CD4-positive, alpha-beta T cell treated with Interleukin-1 beta for 1 hour (primary cell): ENCODE results near the gene PADI1.

ENCODE experiments used
- DNase-seq, 2 donors: peaks; one replicate each; pipeline ENCODE4 v3.0.0-alpha.2; 2020 to 2022

PADI1 gene

DNA sequence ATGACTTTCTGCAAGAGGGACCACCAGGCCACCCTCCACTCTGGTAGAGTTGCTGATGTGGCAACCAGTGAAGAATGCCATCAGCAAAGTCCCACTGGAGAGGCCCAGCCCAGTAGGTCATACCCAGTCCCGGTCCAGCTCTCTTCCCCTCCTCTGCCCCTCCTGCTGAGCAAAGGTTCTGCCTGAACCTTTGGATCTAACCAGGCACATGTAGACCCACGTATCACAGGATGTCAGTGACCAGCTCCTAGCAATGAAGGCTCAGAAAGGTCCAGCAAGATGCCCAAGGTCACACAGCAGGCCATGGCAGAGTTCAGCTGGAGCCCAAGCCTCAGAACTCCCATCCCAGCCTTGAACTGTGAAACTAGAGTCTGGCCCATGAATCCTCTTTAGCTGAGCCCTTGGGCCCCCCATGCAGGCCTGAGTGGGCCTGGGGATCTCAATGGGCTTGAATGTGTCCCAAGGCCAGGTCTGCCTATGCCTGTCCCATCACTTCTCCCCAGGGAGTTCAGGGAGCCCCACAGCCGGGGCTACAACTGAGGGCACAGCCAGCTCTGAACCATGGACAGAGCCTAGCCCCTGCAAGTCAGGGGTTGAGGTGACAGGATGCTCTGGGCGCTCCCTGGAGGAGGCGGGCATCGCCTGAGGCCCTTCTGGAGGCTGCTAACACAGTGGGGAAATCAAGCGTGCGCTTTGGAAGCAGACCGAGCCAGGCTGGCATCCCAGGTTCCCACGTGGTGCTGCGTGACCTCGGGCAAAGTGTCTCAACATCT is 21.4 kb upstream of the PADI1 start:
- DNase-seq: no peak

DNA sequence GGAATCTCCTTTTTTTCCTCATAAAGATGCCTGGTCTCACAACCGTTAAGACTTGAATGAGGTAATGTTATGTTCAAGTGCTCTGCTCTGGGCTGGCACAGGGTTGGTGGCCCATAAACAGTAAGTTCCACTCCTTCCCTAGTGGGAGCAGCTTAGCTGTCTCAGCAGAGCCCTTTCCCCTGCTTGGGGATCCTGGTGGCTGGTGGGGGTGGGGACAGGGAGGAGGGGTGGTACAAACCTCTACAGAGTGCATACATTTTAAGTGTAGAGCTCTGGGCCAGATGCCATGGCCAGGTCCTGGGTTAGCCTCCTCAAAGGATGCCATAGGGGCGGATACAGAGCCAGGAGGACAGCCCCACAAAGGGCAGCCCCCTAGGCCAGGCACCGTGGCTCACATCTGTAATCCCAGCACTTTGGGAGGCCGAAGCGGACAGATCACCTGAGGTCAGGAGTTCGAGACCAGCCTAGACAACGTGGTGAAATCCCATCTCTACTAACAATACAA is 20.7 kb upstream of the PADI1 start:
- DNase-seq: no peak

DNA sequence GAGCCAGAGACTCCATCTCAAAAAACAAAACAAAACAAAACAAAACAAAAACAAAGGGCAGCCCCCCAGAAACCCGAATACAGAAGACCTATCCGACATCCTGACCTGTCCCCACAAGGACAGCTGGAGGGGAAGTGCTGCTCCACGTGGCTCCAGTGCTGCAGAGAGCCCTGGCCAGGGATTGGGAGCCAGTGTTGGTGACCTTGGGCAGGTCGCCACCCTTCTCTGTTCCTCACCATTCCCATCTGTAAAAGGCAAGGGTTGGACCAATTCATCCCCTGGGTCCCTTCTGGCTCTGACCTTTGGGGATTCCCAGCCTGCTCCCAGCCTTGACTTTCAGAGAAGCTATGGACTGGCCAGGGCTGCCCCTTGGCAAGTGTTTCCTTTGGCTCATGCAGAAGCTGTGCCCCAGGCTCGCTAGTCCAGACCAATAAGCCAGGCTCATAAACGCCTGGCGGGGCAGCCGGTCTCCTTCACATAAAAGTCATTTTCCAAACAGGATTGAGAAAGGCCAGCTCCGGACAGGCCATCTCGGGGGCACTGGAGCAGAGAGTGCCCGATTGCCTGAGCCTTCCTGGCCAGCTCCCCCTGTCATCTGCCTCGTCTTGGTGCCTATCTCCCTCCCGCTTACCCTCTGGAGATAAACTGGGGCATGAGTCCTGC is 20.0 kb upstream of the PADI1 start:
- no peak for DNase-seq

DNA sequence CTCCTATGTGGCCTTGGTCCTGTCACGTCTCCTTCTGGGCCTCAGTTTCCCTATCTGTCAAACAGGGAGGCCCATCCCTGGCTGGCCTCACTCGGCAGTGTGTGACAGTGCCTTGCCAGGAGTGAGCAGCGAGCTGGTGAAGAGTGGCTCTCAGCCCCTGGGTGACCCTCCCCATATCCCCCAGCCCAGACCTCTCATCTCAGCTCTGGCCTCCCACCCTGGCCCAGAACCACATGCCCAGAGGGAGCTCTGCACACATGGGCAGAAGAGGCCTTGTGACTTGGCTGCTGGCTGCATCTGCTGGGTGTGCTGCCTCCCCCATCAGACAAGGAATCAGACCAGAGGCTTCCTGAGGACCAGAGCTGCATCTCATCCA is 19.5 kb upstream of the PADI1 start:
- DNase-seq: no peak

DNA sequence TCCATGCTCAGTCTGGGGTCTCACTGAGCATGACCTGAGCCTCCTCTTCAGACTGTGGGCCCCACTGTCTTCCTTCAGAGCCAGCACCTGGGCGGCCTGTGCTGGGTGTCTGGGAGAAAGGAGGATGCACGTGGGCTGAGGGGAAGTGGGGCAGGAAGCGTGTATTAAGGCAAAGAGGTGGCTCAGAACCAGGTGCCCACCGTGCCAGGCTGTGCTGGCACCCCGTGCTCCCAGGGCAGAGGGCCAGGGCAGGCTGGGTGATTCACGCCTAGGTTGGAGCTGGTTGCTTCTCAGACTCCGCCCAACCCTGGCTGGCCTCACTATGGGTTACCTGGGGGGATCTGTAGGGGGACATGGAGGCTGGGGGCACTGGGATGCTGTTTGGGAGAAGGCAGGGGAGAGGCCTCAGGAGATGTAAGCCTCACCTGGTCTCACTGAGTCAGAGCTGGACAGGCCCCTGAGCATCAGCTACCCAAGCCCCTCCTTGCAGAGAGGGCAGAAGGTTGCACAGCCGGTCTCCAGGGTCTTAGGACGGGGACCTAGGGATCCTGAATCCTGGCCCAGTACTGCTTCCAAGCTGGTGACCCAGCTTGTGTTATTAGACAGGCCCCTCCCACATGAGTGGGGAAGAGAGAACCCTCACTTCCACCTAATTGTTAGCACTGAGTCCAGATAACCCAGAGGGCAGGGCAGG is 18.6 kb upstream of the PADI1 start:
- no peak for DNase-seq

DNA sequence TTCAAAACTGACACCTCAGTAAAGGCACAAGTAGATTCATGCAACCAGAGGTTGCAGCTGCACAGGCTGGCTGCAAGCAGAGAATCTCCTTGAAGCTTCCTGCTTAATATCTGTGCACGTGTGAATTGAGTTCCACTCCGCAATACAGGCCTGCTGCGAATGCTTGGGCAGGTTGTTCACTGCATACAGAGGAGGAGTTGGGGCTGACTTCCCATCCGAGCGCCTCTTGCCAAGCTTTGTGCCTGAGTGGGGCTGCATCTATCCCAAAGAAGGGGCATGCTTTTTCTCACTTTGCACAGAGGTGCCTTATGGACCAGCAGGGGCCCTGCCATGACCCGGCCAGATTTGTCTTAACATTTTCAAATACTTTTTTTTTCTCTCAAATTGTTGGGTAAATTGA is 17.9 kb upstream of the PADI1 start:
- DNase-seq: no peak

DNA sequence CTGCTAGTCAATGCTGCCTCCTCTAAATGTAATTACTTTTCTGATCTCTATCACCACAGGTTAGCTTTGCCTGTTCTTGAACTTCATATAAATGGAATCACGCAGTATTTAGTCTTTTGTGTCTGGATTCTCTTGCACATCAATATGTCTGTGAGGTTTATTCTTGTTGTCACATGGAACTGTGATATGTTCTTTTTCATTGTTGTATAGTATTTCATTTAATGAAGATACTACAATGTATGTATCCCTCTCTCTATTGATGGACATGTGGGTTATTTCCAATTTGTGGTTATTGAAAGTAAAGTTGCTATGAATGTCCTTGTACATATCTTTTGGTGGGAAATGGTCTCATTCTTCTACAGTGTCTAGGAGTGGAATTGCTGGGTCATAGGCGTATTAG is 16.7 kb upstream of the PADI1 start:
- DNase-seq: no peak

DNA sequence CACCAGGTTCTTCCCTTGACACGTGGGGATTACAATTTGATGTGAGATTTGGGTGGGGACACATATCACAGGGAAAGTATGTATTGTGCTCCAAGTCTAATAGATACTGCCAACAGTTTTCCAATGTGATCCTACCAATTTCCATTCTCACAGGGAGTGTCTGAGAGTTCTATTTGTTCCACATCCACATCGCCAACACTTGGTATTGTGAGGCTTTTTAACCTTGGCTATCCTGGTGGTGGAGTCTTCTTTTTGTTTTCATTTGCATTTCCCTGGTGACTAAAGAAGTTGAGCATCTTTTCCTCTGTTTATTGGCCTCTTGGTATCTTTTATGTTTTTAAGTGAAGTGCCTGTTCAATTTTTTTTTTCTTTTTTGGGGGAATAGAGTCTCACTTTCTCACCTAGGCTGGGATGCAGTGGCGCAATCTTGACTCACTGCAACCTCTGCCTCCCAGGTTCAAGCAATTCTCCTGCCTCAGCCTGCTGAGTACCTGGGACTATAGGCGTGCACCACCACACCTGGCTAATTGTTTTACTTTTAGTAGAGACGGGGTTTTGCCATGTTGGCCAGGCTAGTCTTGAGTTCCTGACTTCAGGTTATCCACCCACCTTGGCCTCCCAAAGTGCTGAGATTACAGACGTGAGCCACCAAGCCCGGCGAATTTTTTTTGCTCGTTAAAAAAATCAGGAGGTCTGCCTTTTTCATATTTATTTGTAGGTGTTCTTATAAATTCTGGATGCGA is 15.9 kb upstream of the PADI1 start:
- no peak for DNase-seq

DNA sequence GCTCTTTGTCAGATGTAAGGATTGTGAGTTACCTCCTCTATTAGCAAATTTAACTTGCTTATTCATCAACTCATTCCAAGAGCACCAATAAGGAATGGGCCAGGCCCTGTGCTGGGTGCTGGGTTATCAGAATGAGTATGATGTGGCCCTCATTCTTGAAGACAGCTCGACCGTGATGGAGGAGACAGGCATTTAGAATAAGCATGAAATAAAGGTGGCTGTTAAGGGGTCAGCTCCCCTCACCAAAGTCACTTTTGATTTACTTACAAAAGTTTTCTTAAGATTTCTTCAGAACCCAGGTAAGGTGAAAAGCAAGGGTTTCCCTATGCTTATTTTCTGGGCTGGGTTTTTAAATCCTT is 15.3 kb upstream of the PADI1 start:
- no peak for DNase-seq

DNA sequence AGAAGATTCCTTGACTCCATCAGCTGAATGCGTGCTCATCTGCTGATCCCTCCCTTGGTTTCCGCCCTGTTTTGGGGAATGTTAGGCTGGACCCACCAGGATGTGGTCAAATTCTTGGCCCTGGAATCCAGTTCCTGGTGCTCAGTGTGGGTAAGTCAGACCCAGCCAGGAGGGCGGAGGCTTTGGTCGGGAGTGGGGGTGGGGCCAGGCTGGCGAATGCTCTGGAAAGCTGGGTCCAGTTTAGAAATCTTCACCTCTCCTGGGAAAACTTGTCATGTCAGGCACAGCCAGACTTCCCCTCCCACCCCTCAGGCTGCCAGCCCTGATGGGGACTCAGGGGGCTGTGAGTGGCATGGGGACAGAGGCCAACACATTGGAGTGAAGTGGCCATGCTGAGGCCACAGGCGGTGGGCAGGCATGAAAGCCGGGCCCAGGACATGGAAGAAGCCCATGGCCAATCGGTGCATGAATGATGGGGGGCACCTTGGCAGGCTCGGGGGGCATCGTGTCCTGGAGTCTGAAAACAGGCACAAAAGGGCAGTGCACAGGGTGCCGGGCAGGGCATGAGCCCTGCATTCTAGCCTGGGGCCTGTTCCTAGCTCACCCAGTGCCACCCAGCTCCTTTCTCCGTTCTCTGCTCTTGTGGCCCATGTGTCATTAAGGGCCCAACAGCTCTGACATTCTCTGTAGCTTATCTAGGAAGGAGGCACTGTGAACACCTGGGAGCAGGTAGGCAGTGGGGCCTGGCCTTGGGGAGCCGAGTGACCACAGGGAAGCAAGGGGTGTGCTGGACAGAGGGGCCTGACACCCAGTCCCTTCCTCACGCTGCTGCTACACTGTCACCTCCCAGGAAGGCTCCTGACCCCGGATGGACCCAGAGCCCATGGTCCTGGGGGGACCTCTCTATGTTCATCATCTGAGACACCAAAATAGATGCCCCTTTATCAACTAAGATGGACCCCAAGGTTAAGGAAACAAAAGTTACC is 14.6 kb upstream of the PADI1 start:
- no peak for DNase-seq

DNA sequence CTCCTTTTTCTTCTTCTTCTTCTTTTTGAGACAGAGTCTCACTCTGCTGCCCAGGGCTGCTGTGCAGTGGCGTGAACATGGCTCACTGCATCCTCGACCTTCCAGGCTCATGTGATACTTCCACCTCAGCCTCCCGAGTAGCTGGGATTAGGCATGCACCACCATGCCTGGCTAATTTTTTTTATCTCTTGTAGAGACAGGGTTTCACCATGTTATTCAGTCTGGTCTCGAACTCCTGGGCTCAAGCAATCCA is 13.0 kb upstream of the PADI1 start:
- DNase-seq: no peak

DNA sequence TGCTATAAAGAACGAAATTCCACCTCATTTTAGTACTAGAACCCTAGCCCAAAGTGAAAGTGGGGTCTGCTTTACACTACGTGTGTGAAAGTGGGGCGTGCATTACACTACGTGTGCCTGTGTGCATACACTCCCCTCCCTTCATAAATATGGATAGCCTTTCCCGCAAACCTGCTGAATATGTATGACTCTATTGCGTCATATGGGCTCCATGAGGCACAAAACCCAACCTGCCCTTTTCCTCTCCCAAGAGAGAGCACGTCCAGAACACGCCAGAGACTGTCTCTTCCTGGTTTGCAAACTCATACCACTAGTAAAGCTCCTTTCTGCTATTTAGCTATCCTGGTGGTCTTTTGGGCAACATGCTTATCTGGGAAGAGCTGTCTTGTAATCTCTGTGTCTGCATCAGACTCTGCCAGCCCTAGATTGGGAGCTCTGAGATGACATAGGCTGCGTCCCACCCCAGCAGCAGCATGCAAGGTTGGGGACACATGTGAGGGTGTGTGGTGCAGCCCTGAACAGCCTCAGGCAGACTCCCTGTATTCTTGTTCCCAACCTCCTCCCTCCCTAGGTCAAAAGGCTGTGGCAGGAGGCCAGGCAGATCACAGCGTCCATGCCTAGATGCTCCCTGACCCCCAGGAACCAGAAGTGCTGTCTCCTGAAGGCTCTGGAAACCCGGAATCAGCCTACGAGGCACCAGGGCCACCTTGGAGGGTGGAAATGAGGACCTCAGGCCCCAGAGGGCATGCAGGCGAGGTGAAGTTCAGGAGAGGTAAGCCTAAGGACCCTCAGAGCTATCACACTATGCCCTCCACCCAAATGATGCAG is 12.3 kb upstream of the PADI1 start:
- DNase-seq: no peak

DNA sequence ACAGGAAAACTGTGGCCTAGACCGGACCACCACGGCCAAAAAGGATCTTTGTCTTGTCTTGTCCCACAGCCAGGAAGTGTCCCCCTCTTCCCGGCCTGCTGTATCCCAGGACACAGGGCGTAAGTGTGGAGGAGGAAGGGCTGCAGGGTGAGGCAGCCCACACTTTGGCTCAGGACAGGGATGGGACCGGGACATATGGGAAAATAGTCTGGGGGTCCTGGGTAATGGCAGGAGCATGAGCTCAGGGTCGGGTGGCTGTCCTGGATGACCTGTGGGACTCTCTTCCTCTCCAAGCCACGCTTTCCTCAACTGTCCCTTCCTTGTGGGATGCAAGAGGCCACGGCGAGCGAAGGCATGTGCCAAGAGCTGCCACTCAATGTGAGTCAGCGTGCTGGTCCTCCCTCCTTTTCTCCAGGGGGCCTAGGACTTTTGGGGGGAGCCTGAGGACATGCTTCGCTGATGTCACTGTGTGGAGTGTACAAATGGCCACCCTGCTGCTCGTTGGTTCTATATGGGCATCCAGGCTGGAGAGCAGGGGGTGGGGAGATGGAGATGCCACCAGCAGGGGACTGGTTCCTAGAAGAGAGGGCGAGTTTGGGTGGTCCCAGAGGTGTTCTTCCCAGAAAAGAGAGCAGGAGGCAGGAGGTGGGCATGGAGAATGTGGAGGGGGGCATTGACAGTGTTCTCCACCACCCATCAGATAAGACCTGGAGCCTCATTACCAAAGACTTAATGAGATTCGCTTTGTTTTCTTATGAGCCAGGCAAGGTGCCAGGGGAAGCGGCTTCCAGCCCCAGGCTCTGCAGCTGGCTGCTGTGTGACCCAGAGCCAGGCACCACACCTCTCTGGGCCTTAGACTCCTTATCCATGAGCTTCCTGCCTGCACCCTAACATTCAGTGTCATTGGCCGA is 11.5 kb upstream of the PADI1 start:
- no peak for DNase-seq

DNA sequence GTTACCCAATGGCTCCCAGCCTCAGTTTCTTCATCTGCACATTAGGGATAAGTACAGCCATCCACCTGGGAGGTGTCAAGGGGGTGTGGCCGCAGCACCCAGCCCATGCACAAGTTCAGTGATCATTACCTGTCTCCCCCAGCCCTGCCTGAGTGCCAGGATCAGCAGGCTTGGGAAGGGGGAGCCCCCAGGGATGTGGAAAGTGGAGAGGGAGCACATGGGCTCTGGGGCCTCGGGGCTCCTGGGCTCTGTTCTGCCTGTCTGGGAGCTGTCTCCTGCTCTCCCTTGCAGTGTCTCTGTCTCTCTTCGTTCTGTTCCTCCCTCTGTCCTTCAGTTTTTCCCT is 10.8 kb upstream of the PADI1 start:
- no peak for DNase-seq

DNA sequence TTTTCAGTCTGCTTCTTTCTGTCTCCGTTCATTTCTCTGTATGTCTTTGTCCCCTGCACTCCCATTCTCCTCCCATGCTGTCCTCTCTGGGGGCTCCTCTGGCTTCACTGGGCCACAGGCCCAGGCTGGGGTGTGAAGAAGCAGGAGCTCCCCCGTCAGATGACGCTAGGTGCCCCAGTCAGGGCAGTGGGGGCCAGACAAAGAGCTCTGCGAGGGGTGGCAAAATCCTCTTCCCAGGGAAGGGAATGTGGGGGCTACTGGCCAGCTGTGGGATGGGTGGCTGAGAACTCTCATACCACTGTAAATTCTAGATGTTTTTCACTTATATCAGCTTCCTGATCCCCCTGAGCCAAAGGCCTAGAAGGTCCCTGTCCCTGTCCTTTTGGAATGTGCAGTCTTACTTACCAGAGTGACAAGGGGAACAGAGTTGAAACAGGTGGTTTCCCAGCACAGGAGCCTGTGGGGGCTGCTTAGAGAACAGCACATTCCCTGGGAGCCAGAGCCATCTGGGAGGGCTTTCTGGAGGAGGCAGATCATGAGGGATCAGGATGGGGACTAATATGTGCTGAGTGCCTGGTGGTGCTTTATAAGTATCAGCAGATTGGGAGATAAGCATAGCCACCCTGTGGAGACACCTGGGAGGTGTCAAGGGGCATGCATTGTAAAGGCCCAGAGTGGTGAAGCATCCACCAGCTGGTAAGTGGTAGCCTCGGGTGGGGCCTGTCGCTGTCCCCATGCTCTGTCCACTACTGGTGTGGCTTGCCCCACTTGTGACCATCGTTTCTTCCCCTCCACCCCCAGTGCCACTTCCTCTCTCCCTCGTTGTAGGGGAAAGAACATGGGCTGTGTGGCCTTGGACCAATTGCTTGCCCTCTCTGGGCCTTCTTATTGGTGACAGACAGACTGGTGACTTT is 10.1 kb upstream of the PADI1 start:
- no peak for DNase-seq

DNA sequence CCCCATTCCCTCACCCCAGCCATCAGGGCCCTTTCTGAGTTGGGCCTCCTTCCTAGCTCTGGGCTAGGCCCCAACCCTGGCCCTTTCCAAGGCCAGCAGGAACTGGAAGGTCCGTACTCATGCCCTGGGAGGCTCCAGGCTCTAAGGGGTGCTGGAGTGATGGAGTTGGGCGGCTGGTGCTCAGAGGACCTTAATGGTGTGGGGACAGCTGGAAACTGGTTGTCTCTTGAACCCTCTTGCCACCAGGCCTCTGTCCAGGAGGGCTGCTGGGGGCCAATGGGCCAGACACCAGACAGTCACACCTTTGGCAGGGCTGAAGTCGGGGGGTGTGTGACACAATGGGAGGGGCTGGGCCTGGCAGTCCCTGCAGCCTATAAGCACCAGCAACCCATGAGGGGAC is 9.2 kb upstream of the PADI1 start:
- no peak for DNase-seq

DNA sequence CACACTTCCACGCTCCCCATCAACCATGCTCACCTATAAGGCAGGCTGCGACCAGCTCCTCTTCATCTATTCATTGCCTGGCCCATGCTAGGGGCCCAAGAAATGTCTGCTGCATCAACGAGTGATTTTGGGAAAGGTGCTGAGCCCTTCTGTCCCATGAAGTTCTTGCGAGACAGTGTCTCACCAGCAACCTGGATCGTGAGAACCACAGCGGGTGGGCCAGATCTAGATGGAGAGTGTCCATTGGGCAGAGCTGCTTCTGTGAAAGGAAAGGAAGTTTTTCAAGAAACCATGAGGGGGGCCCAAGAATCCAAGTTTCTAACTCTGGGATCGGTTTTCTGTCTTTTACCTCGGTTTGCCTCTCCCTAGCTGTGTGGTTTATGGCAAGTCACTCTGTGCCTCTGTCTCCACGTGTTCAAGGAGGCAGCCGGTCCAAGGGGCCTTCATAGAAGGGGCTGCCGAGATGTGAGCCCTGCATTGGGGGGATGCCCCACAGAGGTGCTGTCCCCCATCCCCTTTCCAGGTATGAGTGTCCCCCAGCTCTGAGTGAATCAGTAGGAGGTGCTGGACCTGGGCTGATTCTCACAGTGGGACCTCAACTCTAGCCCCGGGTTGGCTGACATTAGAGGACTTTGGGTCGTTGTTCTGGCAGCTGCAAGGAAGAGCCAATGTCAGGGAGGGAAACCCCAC is 8.3 kb upstream of the PADI1 start:
- DNase-seq: no peak

DNA sequence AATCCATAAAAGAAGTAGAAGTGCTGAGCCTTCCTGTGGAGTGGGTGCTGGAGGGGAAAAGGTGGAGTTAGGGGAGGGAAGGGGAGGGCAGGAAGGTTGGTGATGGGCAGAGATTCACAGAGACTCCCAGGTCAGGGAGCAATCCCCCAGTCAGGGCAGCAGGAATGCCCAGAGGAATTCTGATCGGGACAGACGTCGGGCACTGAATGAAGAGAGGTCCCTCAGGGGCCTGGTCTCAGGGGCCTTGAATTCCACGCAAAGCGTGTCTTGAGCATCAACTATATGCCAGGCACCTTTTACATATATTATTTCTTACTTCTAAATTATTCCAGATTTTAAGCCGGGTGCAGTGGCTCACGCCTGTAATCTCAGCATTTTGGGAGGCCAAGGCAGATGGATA is 7.2 kb upstream of the PADI1 start:
- no peak for DNase-seq
